ENCODE measurements around the gene SLC39A11. TPM values are rescaled to one million over a fixed set of nuclear protein-coding genes. Genes with fewer than 3 reads are reported as not detected.

The SLC39A11 gene
- total RNA-seq, 1 donor from 2014 or later, result 34.8 TPM

- H3K9me3 Mint-ChIP-seq, result peaks cover 9% of the 10 kb centered on the region
- intact Hi-C loops (cut with micrococcal nuclease), result no loop called here
These were observed 287.4 kb downstream of the SLC39A11 start for GRCh38 chr17:72804949-72805707.

GRCh38 chr17:72802726-72803125 is 289.8 kb downstream of the SLC39A11 start:
- peaks cover 16% of the 10 kb centered on the region for H3K9me3 Mint-ChIP-seq
- no peaks in the 10 kb centered on the region for H3K4me1 Mint-ChIP-seq
- TF ChIP-seq, protein P1, sequence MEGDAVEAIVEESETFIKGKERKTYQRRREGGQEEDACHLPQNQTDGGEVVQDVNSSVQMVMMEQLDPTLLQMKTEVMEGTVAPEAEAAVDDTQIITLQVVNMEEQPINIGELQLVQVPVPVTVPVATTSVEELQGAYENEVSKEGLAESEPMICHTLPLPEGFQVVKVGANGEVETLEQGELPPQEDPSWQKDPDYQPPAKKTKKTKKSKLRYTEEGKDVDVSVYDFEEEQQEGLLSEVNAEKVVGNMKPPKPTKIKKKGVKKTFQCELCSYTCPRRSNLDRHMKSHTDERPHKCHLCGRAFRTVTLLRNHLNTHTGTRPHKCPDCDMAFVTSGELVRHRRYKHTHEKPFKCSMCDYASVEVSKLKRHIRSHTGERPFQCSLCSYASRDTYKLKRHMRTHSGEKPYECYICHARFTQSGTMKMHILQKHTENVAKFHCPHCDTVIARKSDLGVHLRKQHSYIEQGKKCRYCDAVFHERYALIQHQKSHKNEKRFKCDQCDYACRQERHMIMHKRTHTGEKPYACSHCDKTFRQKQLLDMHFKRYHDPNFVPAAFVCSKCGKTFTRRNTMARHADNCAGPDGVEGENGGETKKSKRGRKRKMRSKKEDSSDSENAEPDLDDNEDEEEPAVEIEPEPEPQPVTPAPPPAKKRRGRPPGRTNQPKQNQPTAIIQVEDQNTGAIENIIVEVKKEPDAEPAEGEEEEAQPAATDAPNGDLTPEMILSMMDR (IDR thresholded peaks at IDR 0.05), result no peak
- H3K27me3 Mint-ChIP-seq, result no peaks in the 10 kb centered on the region
- CTCF ChIA-PET, result interaction anchor here (0.6 kb wide), 1 partner anchor 31 kb away, joined by 6 read pairs; no protein-coding TSS in a partner anchor
- no peak overlapping the region for H3K4me3 Mint-ChIP-seq
- H3K36me3 Mint-ChIP-seq (ENCODE audit: low read depth), result peaks cover 24% of the 10 kb centered on the region
- POLR2A ChIA-PET, result no interaction called here
- intact Hi-C loops (cut with micrococcal nuclease), result no loop called here
- ATAC-seq (ENCODE audit: low read depth) (no peak), DNase-seq (no peak)
- no peak overlapping the region for H3K27ac Mint-ChIP-seq

More at GRCh38 chr17:72804949-72805707, 287.4 kb downstream of the SLC39A11 start:
- DNase-seq (no peak), ATAC-seq (ENCODE audit: low read depth) (no peak)
- CTCF ChIA-PET, result no interaction called here
- POLR2A ChIA-PET, result no interaction called here
- Mint-ChIP-seq H3K27ac (no peak overlapping the region), H3K36me3 (ENCODE audit: low read depth) (peaks cover 14% of the 10 kb centered on the region), H3K4me1 (no peaks in the 10 kb centered on the region), H3K27me3 (no peaks in the 10 kb centered on the region), H3K4me3 (no peak overlapping the region)
- TF ChIP-seq, protein P1 (IDR thresholded peaks at IDR 0.05), result no peak

- peaks cover 43% of the 10 kb centered on the region for H3K9me3 Mint-ChIP-seq
These were observed 295.3 kb downstream of the SLC39A11 start for GRCh38 chr17:72797142-72797541.

GRCh38 chr17:72795941-72796340 is 296.5 kb downstream of the SLC39A11 start:
- Mint-ChIP-seq H3K4me1 (no peaks in the 10 kb centered on the region), H3K27ac (no peak overlapping the region), H3K36me3 (ENCODE audit: low read depth) (peaks cover 73% of the 10 kb centered on the region), H3K27me3 (no peaks in the 10 kb centered on the region), H3K4me3 (no peak overlapping the region), H3K9me3 (peaks cover 51% of the 10 kb centered on the region)
- DNase-seq (no peak), ATAC-seq (ENCODE audit: low read depth) (no peak)
- intact Hi-C loops (cut with micrococcal nuclease), result no loop called here
- POLR2A ChIA-PET, result no interaction called here
- CTCF ChIA-PET, result no interaction called here
- TF ChIP-seq, protein P1 (IDR thresholded peaks at IDR 0.05), result no peak

More at GRCh38 chr17:72797142-72797541, 295.3 kb downstream of the SLC39A11 start:
- intact Hi-C loops (cut with micrococcal nuclease), result no loop called here
- TF ChIP-seq, protein P1 (IDR thresholded peaks at IDR 0.05), result no peak
- Mint-ChIP-seq H3K4me3 (no peak overlapping the region), H3K36me3 (ENCODE audit: low read depth) (peaks cover 64% of the 10 kb centered on the region), H3K27ac (no peak overlapping the region), H3K27me3 (no peaks in the 10 kb centered on the region), H3K4me1 (no peaks in the 10 kb centered on the region)
- ChIA-PET CTCF (no interaction called here), POLR2A (no interaction called here)
- no peak for ATAC-seq (ENCODE audit: low read depth)
- no peak for DNase-seq

GRCh38 chr17:72794152-72794551 is 298.3 kb downstream of the SLC39A11 start:
- Mint-ChIP-seq H3K27me3 (no peaks in the 10 kb centered on the region), H3K27ac (no peak overlapping the region), H3K4me3 (no peak overlapping the region), H3K9me3 (peaks cover 42% of the 10 kb centered on the region), H3K4me1 (no peaks in the 10 kb centered on the region), H3K36me3 (ENCODE audit: low read depth) (peaks cover 70% of the 10 kb centered on the region)
- DNase-seq, result no peak
- ATAC-seq (ENCODE audit: low read depth), result no peak
- intact Hi-C loops (cut with micrococcal nuclease), result no loop called here
- TF ChIP-seq, protein P1 (IDR thresholded peaks at IDR 0.05), result no peak
- ChIA-PET CTCF (no interaction called here), POLR2A (no interaction called here)
